Caco-2 (cell line): ENCODE data around the gene BPTF. TPM values are rescaled to one million over a fixed set of nuclear protein-coding genes. Genes with fewer than 3 reads are reported as not detected.
"Not testable (repeated sequence)": the region's sequence is repeated elsewhere in the genome, so short reads cannot be mapped to it uniquely, and the experiment has no call there.

Experiments
- BruUV-seq: library from RNA; stranded (reverse); fragments of 400-500 nt; replicated peaks from 2 replicates; lab custom pipeline; 2021; lab: Mats Ljungman, UMichigan
- CTCF ChIA-PET: fragments of 300-600 bp; sonication (Branson Sonifier 250); formaldehyde crosslinking; loops from one replicate; lab custom pipeline; 2022; ENCODE audit warnings: antibody characterized with exemption; lab: Charles Lee
- POLR2A ChIA-PET: fragments of 300-600 bp; sonication (Branson Sonifier 250); formaldehyde crosslinking; loops from one replicate; lab custom pipeline; 2022; ENCODE audit warnings: antibody characterized with exemption; lab: Charles Lee
- DNase-seq, 2 experiments: peaks; one replicate each; pipeline versions ENCODE4 v3.0.0 to v3.0.0-alpha.2; 2020 to 2022
- H3K27me3 ChIP-seq: replicated peaks from 2 replicates; pipeline ENCODE4 v1.6.0; 2011; ENCODE audit warnings: low read length; ENCODE audit not compliant: control insufficient read depth, insufficient read depth
- H3K36me3 ChIP-seq: 2 replicates; pipeline ENCODE4 v1.5.1; 2011; ENCODE audit warnings: low read length; ENCODE audit not compliant: control insufficient read depth, insufficient read depth
- H3K4me1 ChIP-seq: fragments of 250-450 bp; sonication (Bioruptor Pico); 2 replicates; pipeline ENCODE4 v1.5.1; 2020; ENCODE audit warnings: mild to moderate bottlenecking
- H3K4me3 ChIP-seq: 2 replicates; pipeline ENCODE4 v1.5.1; 2011; ENCODE audit warnings: low read depth, mild to moderate bottlenecking, control low read depth, low read length
- H3K9me3 ChIP-seq: fragments of 250-450 bp; sonication (Bioruptor Pico); 2 replicates; pipeline ENCODE4 v1.5.1; 2020; ENCODE audit warnings: mild to moderate bottlenecking, moderate library complexity
- H3K27ac Mint-ChIP-seq: one replicate; pipeline ENCODE4 v1.8.0; 2022; ENCODE audit warnings: mixed read lengths; ENCODE audit not compliant: unreplicated experiment
- H3K27me3 Mint-ChIP-seq: one replicate; pipeline ENCODE4 v1.8.0; 2022; ENCODE audit warnings: mixed read lengths; ENCODE audit not compliant: insufficient read depth, unreplicated experiment
- H3K36me3 Mint-ChIP-seq: one replicate; pipeline ENCODE4 v1.8.0; 2022; ENCODE audit warnings: mild to moderate bottlenecking, mixed read lengths; ENCODE audit not compliant: insufficient read depth, unreplicated experiment
- H3K4me1 Mint-ChIP-seq: one replicate; pipeline ENCODE4 v1.8.0; 2022; ENCODE audit warnings: low read depth, mixed read lengths; ENCODE audit not compliant: unreplicated experiment
- H3K4me3 Mint-ChIP-seq: one replicate; pipeline ENCODE4 v1.8.0; 2022; ENCODE audit warnings: mild to moderate bottlenecking, moderate library complexity, mixed read lengths; ENCODE audit not compliant: unreplicated experiment
- H3K9me3 Mint-ChIP-seq: one replicate; pipeline ENCODE4 v1.8.0; 2022; ENCODE audit warnings: mixed read lengths; ENCODE audit not compliant: unreplicated experiment
- intact Hi-C: fragments of 100-400 bp; cut with micrococcal nuclease; formaldehyde crosslinking; loops from one replicate; pipeline ENCODE4 v1.10.0; 2022; ENCODE audit not compliant: unreplicated experiment
- total RNA-seq: library from RNA; stranded (reverse); gene quantifications from 2 replicates; pipeline ENCODE4 v1.2.3, GENCODE V29; 2022
- TF ChIP-seq, protein P1 (sequence below), 2 experiments: fragments of 200-600 bp in 1 of 2; IDR thresholded peaks; 1 replicate in 1 of 2; 2 replicates in 1 of 2; pipeline versions ENCODE4 v1.5.1 to v1.8.0; 2011 to 2022; ENCODE audit warnings: antibody characterized with exemption in 1 of 2, control low read depth in 1 of 2, inconsistent platforms in 1 of 2, low read depth in 1 of 2, low read length in 1 of 2, mild to moderate bottlenecking in 1 of 2, moderate library complexity in 1 of 2; ENCODE audit not compliant: insufficient read depth in 1 of 2, severe bottlenecking in 1 of 2, unreplicated experiment in 1 of 2

The BPTF gene
- total RNA-seq, 1 experiment from 2014 or later, result 101 TPM

DNA sequence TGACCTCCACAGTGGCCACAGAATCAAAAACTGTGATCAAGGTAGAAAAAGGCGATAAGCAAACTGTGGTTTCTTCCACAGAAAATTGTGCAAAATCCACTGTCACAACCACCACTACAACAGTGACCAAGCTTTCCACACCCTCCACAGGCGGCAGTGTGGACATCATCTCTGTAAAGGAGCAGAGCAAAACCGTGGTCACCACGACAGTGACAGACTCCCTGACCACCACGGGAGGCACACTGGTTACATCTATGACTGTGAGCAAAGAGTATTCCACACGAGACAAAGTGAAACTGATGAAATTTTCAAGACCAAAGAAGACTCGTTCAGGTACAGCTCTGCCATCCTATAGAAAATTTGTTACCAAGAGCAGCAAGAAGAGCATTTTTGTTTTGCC lies 87.4 kb downstream of the BPTF start:
- H3K4me1 Mint-ChIP-seq, result no peaks in the 10 kb centered on the region
- no TSS peak for BruUV-seq
- no peak for DNase-seq
- intact Hi-C loops, result no loop called here
- POLR2A ChIA-PET, result no interaction called here
- H3K4me3 Mint-ChIP-seq, result no peak overlapping the region
- H3K27ac Mint-ChIP-seq, result no peak overlapping the region
- H3K36me3 ChIP-seq, result peaks cover 2% of the 10 kb centered on the region; the same call in 1 of the 2 replicates
- H3K27me3 ChIP-seq, result no peaks in the 10 kb centered on the region
- no peaks in the 10 kb centered on the region for H3K9me3 Mint-ChIP-seq
- H3K9me3 ChIP-seq, result no peaks in the 10 kb centered on the region
- H3K27me3 Mint-ChIP-seq, result no peaks in the 10 kb centered on the region
- no peak overlapping the region for H3K4me3 ChIP-seq
- TF ChIP-seq, protein P1, sequence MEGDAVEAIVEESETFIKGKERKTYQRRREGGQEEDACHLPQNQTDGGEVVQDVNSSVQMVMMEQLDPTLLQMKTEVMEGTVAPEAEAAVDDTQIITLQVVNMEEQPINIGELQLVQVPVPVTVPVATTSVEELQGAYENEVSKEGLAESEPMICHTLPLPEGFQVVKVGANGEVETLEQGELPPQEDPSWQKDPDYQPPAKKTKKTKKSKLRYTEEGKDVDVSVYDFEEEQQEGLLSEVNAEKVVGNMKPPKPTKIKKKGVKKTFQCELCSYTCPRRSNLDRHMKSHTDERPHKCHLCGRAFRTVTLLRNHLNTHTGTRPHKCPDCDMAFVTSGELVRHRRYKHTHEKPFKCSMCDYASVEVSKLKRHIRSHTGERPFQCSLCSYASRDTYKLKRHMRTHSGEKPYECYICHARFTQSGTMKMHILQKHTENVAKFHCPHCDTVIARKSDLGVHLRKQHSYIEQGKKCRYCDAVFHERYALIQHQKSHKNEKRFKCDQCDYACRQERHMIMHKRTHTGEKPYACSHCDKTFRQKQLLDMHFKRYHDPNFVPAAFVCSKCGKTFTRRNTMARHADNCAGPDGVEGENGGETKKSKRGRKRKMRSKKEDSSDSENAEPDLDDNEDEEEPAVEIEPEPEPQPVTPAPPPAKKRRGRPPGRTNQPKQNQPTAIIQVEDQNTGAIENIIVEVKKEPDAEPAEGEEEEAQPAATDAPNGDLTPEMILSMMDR (IDR thresholded peaks at IDR 0.05; ENCODE audit: insufficient read depth in 1 of 2, low read depth in 1 of 2, low read length in 1 of 2, severe bottlenecking in 1 of 2, unreplicated experiment in 1 of 2), result no peak
- no peaks in the 10 kb centered on the region for H3K4me1 ChIP-seq
- CTCF ChIA-PET, result no interaction called here
- H3K36me3 Mint-ChIP-seq, result peaks cover 65% of the 10 kb centered on the region

DNA sequence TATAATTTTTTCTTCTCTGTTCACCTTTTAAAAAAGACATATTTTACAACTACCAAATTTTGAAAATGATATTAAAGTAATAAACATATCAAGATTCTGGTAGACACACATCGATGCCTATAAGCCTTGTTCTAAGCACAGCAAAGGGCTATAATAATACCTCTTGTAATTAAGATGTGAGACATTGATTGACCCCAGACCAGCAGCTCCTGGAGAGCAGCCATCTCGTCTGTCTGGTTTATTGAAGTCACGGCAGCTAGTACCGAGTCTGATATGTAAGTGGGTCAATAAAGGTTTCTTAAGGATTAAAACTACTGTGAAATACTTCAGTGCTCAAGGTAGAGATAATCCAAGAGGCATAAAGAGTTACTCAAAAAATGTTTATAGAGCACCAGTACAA lies 94.9 kb downstream of the BPTF start:
- no peaks in the 10 kb centered on the region for H3K9me3 ChIP-seq
- H3K9me3 Mint-ChIP-seq, result no peaks in the 10 kb centered on the region
- no peak overlapping the region for H3K27ac Mint-ChIP-seq
- no peak overlapping the region for H3K4me3 ChIP-seq
- H3K4me3 Mint-ChIP-seq, result no peak overlapping the region
- H3K36me3 ChIP-seq, result peaks cover 2% of the 10 kb centered on the region; the same call in 1 of the 2 replicates
- ChIA-PET CTCF (no interaction called here), POLR2A (no interaction called here)
- no peaks in the 10 kb centered on the region for H3K4me1 Mint-ChIP-seq
- no peak for DNase-seq
- H3K27me3 ChIP-seq, result no peaks in the 10 kb centered on the region
- H3K4me1 ChIP-seq, result no peaks in the 10 kb centered on the region
- TF ChIP-seq, protein P1 (IDR thresholded peaks at IDR 0.05; ENCODE audit: insufficient read depth in 1 of 2, low read depth in 1 of 2, low read length in 1 of 2, severe bottlenecking in 1 of 2, unreplicated experiment in 1 of 2), result no peak
- intact Hi-C loops, result no loop called here
- no TSS peak for BruUV-seq
- no peaks in the 10 kb centered on the region for H3K27me3 Mint-ChIP-seq
- H3K36me3 Mint-ChIP-seq, result peaks cover 41% of the 10 kb centered on the region

DNA sequence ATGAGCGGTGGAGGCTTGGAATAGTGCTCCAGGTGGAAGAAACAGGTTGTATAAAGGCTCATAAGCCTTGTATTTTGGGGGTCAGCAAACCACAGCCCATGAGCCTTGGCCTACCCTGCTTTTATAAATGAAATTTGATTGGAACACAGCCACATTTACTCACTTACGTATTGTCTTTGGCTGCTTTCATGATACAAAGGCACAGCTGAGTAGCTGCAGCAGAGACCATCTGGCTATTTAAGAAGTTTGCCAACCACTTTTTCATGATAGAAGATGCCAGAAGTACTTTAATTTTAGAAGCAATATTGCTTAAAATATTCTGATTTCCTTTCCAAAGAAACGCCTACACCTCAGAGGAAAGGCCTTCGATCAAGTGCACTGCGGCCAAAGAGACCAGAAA lies 97.2 kb downstream of the BPTF start:
- Mint-ChIP-seq H3K4me1 (no peaks in the 10 kb centered on the region), H3K27me3 (no peaks in the 10 kb centered on the region), H3K9me3 (no peaks in the 10 kb centered on the region), H3K36me3 (peaks cover 58% of the 10 kb centered on the region), H3K4me3 (no peak overlapping the region), H3K27ac (no peak overlapping the region)
- intact Hi-C loops, result no loop called here
- Histone ChIP-seq H3K4me3 (no peak overlapping the region), H3K4me1 (no peaks in the 10 kb centered on the region), H3K27me3 (no peaks in the 10 kb centered on the region), H3K9me3 (no peaks in the 10 kb centered on the region), H3K36me3 (peaks cover 2% of the 10 kb centered on the region; the same call in 1 of the 2 replicates)
- no TSS peak for BruUV-seq
- TF ChIP-seq, protein P1 (IDR thresholded peaks at IDR 0.05; ENCODE audit: insufficient read depth in 1 of 2, low read depth in 1 of 2, low read length in 1 of 2, severe bottlenecking in 1 of 2, unreplicated experiment in 1 of 2), result no peak
- no peak for DNase-seq
- ChIA-PET CTCF (interaction anchor here (0.7 kb wide), 1 partner anchor 33 kb away, joined by 4 read pairs; no protein-coding TSS in a partner anchor), POLR2A (no interaction called here)

DNA sequence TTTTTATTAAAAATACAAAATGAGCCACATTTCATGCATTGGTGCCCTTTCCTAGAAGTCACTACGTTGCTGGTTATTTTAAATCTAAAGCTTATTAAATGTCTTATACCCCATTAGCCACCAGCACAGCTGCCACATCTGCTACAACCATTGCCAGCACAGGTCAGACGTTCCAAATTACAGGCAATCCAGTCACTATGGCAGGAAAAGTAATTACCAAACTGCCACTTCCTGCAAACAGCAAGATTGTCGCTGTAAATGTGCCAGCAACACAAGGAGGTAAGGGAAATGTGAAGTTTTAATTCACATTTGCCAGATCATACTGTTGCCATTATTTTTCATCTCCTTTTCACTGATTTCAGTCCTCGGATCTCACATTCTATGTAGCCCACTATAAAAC lies 103.5 kb downstream of the BPTF start:
- intact Hi-C loops, H3K4me3 ChIP-seq, H3K27me3 ChIP-seq, DNase-seq, POLR2A ChIA-PET, H3K9me3 ChIP-seq, H3K4me1 ChIP-seq, H3K36me3 ChIP-seq, BruUV-seq, H3K27ac Mint-ChIP-seq, H3K4me1 Mint-ChIP-seq, H3K9me3 Mint-ChIP-seq, H3K4me3 Mint-ChIP-seq, H3K27me3 Mint-ChIP-seq, CTCF ChIA-PET: not testable (repeated sequence)
- peaks cover 83% of the 10 kb centered on the region for H3K36me3 Mint-ChIP-seq
